ENCODE data around the gene ALKBH1.

The ALKBH1 gene

DNA sequence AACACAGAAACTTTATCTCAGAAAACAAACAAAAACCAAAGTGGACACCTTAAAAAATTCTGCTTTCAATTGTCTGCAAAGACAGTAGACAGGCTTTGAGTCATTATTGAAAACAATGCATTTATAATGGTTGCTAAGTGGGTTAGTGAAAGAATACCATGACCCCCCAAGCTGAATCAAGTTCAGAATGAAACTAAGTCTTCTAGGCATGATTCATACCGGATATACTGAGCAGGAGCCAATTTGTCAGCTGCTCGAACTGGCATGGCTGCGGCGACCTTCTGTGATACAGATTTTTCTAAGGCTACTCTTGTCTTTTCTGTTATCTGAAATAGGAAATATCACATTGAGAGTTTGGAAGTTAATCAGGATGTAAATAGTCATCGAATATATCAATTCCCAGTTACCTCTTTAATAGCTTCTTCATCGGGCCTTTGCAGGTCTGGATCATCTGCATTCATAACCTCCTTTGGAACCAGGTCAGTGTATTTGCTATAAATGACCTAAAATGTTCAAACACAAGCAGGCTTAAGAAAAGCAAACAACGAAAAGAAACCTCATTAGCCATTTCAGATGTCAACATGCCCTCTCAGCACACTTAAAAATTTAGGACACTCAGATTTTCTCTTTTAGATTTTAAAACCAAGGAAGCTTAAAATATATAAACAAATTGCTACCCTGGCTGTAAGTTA, 30.9 kb upstream of the ALKBH1 start:
- no peak overlapping the region for H3K4me3 ChIP-seq (ENCODE audit: low read depth, low read length)
- in situ Hi-C loops (cut with HindIII; ENCODE audit: low sequenced_read_pairs): no loop called here
- peak; percentile 24 for DNase-seq (ENCODE audit: low read depth)
- no peak for TF ChIP-seq CTCF (IDR thresholded peaks at IDR 0.05; ENCODE audit: low read depth, low read length, missing control alignments)

- no peak for TF ChIP-seq CTCF (IDR thresholded peaks at IDR 0.05; ENCODE audit: low read depth, low read length, missing control alignments)
- H3K4me3 ChIP-seq (ENCODE audit: low read depth, low read length): no peak overlapping the region
- in situ Hi-C loops (cut with HindIII; ENCODE audit: low sequenced_read_pairs): no loop called here
- no peak for DNase-seq (ENCODE audit: low read depth)
Observed at GRCh38 chr14:77730976-77731497, 23.2 kb upstream of the ALKBH1 start.

- DNase-seq (ENCODE audit: low read depth): no peak
- H3K4me3 ChIP-seq (ENCODE audit: low read depth, low read length): no peak overlapping the region
- TF ChIP-seq CTCF (IDR thresholded peaks at IDR 0.05; ENCODE audit: low read depth, low read length, missing control alignments): no peak
- in situ Hi-C loops (cut with HindIII; ENCODE audit: low sequenced_read_pairs): no loop called here
Observed at GRCh38 chr14:77722301-77722700, 14.5 kb upstream of the ALKBH1 start.

DNA sequence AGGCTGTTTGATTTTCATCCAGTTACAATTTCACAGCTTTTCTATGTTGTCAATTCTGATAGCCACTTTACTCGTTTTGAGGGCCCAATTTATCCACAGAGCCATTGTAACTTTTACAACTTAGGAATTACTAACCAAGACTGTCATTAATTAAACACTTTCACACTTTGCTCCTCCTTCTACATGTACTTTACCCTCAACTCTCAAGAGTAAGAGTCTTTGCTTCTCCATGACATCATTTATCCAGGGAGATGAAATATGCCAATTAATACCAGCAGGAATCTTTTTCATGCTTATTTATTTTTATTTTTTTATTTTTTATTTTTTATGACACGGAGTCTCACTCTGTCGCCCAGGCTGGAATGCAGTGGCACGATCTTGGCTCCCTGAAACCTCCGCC, 13.6 kb upstream of the ALKBH1 start:
- no peak overlapping the region for H3K4me3 ChIP-seq (ENCODE audit: low read depth, low read length)
- TF ChIP-seq CTCF (IDR thresholded peaks at IDR 0.05; ENCODE audit: low read depth, low read length, missing control alignments): no peak
- no peak for DNase-seq (ENCODE audit: low read depth)
- in situ Hi-C loops (cut with HindIII; ENCODE audit: low sequenced_read_pairs): no loop called here

DNA sequence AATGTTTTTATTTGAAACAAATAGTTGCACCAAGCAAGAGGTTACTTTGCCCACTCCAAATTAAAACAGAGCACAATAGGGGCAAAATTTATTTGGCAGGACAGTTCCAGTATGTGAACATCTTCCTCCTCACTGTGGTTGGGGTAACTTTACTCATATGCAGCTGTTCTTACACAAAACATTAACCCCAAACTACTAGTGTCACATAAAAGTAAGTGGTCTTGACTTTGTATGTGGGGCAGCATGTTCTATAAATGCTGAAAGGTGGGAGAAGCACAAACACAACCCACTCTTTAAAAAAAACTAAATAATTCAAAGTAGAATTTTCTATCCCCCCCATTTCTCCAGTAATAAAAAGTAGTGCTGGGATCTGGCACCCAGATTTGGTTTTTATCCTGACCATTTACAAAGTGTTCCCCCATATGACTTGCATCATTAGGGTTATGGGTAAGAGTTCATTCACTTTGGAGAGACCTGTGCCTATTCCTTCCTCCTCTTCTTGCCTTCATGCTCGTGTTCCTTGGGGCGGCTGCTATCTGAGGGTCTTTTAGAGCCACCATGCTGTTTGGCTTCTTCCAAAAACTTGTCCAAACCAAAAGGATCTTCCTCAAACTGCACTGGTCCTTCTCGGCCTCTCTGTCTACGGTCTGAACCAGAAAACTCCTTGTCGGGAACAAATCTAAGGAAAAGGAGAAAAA, 9.9 kb upstream of the ALKBH1 start:
- no peak for TF ChIP-seq CTCF (IDR thresholded peaks at IDR 0.05; ENCODE audit: low read depth, low read length, missing control alignments)
- no peak overlapping the region for H3K4me3 ChIP-seq (ENCODE audit: low read depth, low read length)
- no peak for DNase-seq (ENCODE audit: low read depth)
- in situ Hi-C loops (cut with HindIII; ENCODE audit: low sequenced_read_pairs): no loop called here

DNA sequence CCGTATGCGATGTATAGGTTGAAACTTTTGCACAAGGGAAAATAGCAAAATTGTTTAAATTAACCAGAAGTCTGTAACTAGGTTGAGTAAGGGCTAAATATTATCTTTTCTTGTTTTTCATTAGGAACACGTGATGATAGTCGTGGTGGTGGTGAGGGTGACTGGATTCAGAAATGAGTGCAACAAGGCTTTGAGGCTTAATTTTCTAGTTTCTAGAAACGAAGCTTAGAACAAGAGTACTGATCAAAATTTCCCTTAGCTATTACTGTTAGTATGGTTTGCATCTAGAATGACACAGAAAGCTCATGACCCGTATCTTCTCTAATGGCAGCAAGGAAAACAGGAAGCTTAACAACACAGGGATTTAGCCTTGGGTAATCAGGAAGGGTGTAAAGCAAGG, 7.1 kb upstream of the ALKBH1 start:
- H3K4me3 ChIP-seq (ENCODE audit: low read depth, low read length): no peak overlapping the region
- TF ChIP-seq CTCF (IDR thresholded peaks at IDR 0.05; ENCODE audit: low read depth, low read length, missing control alignments): no peak
- in situ Hi-C loops (cut with HindIII; ENCODE audit: low sequenced_read_pairs): no loop called here
- DNase-seq (ENCODE audit: low read depth): no peak
